Immature natural killer cell (primary cell): ENCODE data around the gene RXRB. TPM values are rescaled to one million over a fixed set of nuclear protein-coding genes. Genes with fewer than 3 reads are reported as not detected.

Experiments used
- DNase-seq, 3 donors: peaks; one replicate each; pipeline ENCODE4 v3.0.0; 2022; ENCODE audit warnings: mixed read lengths in 1 of 3
- H3K27ac Mint-ChIP-seq, 6 donors: one replicate each; pipeline ENCODE4 v1.8.0; 2020; ENCODE audit warnings: mixed read lengths in 6 of 6, mild to moderate bottlenecking in 5 of 6, inconsistent platforms in 4 of 6, moderate library complexity in 3 of 6
- H3K27me3 Mint-ChIP-seq, 3 donors: one replicate each; pipeline ENCODE4 v1.8.0; 2020 to 2021; ENCODE audit warnings: low read depth in 3 of 3, mild to moderate bottlenecking in 3 of 3, mixed read lengths in 3 of 3, moderate library complexity in 3 of 3, inconsistent platforms in 1 of 3
- H3K36me3 Mint-ChIP-seq, 3 donors: one replicate each; pipeline ENCODE4 v1.8.0; 2020; ENCODE audit warnings: mixed read lengths in 3 of 3, inconsistent platforms in 2 of 3, mild to moderate bottlenecking in 2 of 3
- H3K4me1 Mint-ChIP-seq, 2 donors: one replicate each; pipeline ENCODE4 v1.8.0; 2020; ENCODE audit warnings: inconsistent platforms in 2 of 2, mild to moderate bottlenecking in 2 of 2, mixed read lengths in 2 of 2, moderate library complexity in 1 of 2
- H3K4me3 Mint-ChIP-seq, 5 donors: one replicate each; pipeline ENCODE4 v1.8.0; 2020; ENCODE audit warnings: mild to moderate bottlenecking in 5 of 5, mixed read lengths in 5 of 5, inconsistent platforms in 3 of 5, moderate library complexity in 3 of 5
- H3K9me3 Mint-ChIP-seq, 6 donors: one replicate each; pipeline ENCODE4 v1.8.0; 2020; ENCODE audit warnings: mild to moderate bottlenecking in 6 of 6, mixed read lengths in 6 of 6, inconsistent platforms in 4 of 6, moderate library complexity in 3 of 6
- polyA plus RNA-seq, 3 donors: library from polyadenylated mRNA; unstranded; fragments of 300-500 nt; fragmentation: Illumina TruSeq; gene quantifications; one replicate each; pipeline ENCODE4 v1.2.3, GENCODE V29; 2021

Gene RXRB
- polyA plus RNA-seq, 3 donors from 2014 or later, result 6.0 to 11.8 (median 6.9) TPM

DNA sequence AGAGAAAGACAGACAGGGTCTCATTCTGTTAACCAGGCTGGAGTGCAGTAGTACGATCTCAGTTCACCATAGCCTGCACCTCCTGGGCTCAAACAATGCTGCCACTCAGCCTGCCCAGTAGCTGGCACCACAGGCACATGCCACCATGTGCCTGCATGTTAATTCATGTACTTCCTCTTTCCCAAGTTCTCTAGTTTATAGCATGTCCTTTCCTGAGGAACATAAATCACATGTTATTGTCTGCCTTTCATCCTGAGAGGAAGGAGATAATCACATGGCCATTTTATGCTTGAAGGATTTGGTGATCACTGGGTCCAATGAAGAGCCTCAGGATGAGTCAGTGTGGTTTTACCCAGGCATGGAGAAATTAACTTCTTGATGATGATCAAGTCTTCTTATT, 56.1 kb downstream of the RXRB start:
- no peak overlapping the region for H3K27ac Mint-ChIP-seq
- H3K4me3 Mint-ChIP-seq, result no peak overlapping the region
- H3K27me3 Mint-ChIP-seq, result peaks cover 2 to 17% (median 9%) of the 10 kb centered on the region in 3 donors
- DNase-seq, result no peak
- peaks cover 17 to 34% of the 10 kb centered on the region in 2 donors for H3K4me1 Mint-ChIP-seq
- peaks cover 0 to 2% (median 0%) of the 10 kb centered on the region in 6 donors for H3K9me3 Mint-ChIP-seq
- H3K36me3 Mint-ChIP-seq, result no peaks in the 10 kb centered on the region

Other genes with a start within 250 kb of the RXRB start
- 10 to 100 TPM; 39.2 to 78.7 (median 69.7) TPM for gene HLA-DMA, start 247.6 kb downstream of the RXRB start, polyA plus RNA-seq
- gene BRD2, start 232.1 kb downstream of the RXRB start, polyA plus RNA-seq, result 100 to 1,000 TPM in 1 of 3 donors, 10 to 100 TPM in 2; 29.8 to 119 (median 31.5) TPM
- gene HLA-DOA, start 191.1 kb downstream of the RXRB start, polyA plus RNA-seq, result 1 to 10 TPM in 2 of 3 donors, under 1 TPM in 1; 0.37 to 5.2 (median 2.8) TPM
- gene HLA-DPA1, start 127.0 kb downstream of the RXRB start, polyA plus RNA-seq, result 100 to 1,000 TPM; 173 to 252 (median 202) TPM
- gene HLA-DPB1, start 124.7 kb downstream of the RXRB start, polyA plus RNA-seq, result 100 to 1,000 TPM; 183 to 353 (median 296) TPM
- gene COL11A2, start 8.2 kb downstream of the RXRB start, polyA plus RNA-seq, result under 1 TPM in 2 of 3 donors, not detected in 1; 0.33 to 0.67 TPM
- 10 to 100 TPM; 27.4 to 67.5 (median 45.4) TPM for gene SLC39A7, start 202 bp upstream of the RXRB start, polyA plus RNA-seq
- 10 to 100 TPM; 28.8 to 47.6 (median 34.3) TPM for gene HSD17B8, start 4.0 kb upstream of the RXRB start, polyA plus RNA-seq
- gene RING1, start 7.8 kb upstream of the RXRB start, polyA plus RNA-seq, result 1 to 10 TPM; 5.5 to 9.5 (median 9.2) TPM
- 10 to 100 TPM; 11.6 to 26.8 (median 16.8) TPM for gene VPS52, start 71.2 kb upstream of the RXRB start, polyA plus RNA-seq
- gene RPS18, start 71.4 kb upstream of the RXRB start, polyA plus RNA-seq, result 1,000 to 10,000 TPM; 2,992 to 6,506 (median 3,113) TPM
- 10 to 100 TPM; 38.6 to 55.0 (median 44.1) TPM for gene B3GALT4, start 76.5 kb upstream of the RXRB start, polyA plus RNA-seq
- 10 to 100 TPM; 59.4 to 81.6 (median 74.3) TPM for gene WDR46, start 88.6 kb upstream of the RXRB start, polyA plus RNA-seq
- 10 to 100 TPM; 25.7 to 55.6 (median 49.2) TPM for gene PFDN6, start 88.9 kb upstream of the RXRB start, polyA plus RNA-seq
- gene RGL2, start 98.3 kb upstream of the RXRB start, polyA plus RNA-seq, result 10 to 100 TPM in 1 of 3 donors, 1 to 10 TPM in 2; 5.9 to 14.7 (median 8.0) TPM
- gene TAPBP, start 113.4 kb upstream of the RXRB start, polyA plus RNA-seq, result 100 to 1,000 TPM; 303 to 707 (median 457) TPM
- 10 to 100 TPM; 14.5 to 18.1 (median 14.7) TPM for gene ZBTB22, start 117.1 kb upstream of the RXRB start, polyA plus RNA-seq
- 100 to 1,000 TPM in 1 of 3 donors, 10 to 100 TPM in 2; 71.6 to 159 (median 75.1) TPM for gene DAXX, start 122.3 kb upstream of the RXRB start, polyA plus RNA-seq
- 1 to 10 TPM in 2 of 3 donors, not detected in 1; 2.2 to 3.7 TPM for gene KIFC1, start 191.2 kb upstream of the RXRB start, polyA plus RNA-seq
- gene PHF1, start 210.3 kb upstream of the RXRB start, polyA plus RNA-seq, result 10 to 100 TPM; 22.7 to 36.5 (median 29.8) TPM
- 100 to 1,000 TPM; 367 to 404 (median 404) TPM for gene CUTA, start 217.4 kb upstream of the RXRB start, polyA plus RNA-seq
- gene SYNGAP1, start 219.4 kb upstream of the RXRB start, polyA plus RNA-seq, result under 1 TPM; 0.02 to 0.32 (median 0.20) TPM